Nephron (organoid): ENCODE results near the gene FBXL16.

Source experiments
- H3K27ac Mint-ChIP-seq, 3 experiments: 2 replicates each; pipeline ENCODE4 v1.8.0; 2020; ENCODE audit warnings: mixed read lengths in 3 of 3, mild to moderate bottlenecking in 2 of 3, moderate library complexity in 1 of 3
- H3K27me3 Mint-ChIP-seq: 2 replicates; pipeline ENCODE4 v1.8.0; 2021; ENCODE audit warnings: low read depth, mild to moderate bottlenecking, moderate library complexity, mixed read lengths
- H3K36me3 Mint-ChIP-seq: 2 replicates; pipeline ENCODE4 v1.8.0; 2020; ENCODE audit warnings: low read depth, mixed read lengths
- H3K4me1 Mint-ChIP-seq: 2 replicates; pipeline ENCODE4 v1.8.0; 2020; ENCODE audit warnings: mixed read lengths
- H3K4me3 Mint-ChIP-seq, 3 experiments: 2 replicates each; pipeline ENCODE4 v1.8.0; 2020; ENCODE audit warnings: mild to moderate bottlenecking in 3 of 3, mixed read lengths in 3 of 3, moderate library complexity in 2 of 3
- H3K9me3 Mint-ChIP-seq: 2 replicates; pipeline ENCODE4 v1.8.0; 2020; ENCODE audit warnings: mixed read lengths
- CTCF ChIP-seq, 3 experiments: fragments of 200-600 bp; sonication (generic); IDR thresholded peaks; one replicate each; pipeline ENCODE4 v1.5.0; 2021; ENCODE audit warnings: antibody characterized with exemption in 3 of 3; ENCODE audit not compliant: unreplicated experiment in 3 of 3

The FBXL16 gene

GRCh38 chr16:680967-681745 is 24.4 kb downstream of the FBXL16 start:
- H3K4me1 Mint-ChIP-seq: peaks cover 4% of the 10 kb centered on the region

DNA sequence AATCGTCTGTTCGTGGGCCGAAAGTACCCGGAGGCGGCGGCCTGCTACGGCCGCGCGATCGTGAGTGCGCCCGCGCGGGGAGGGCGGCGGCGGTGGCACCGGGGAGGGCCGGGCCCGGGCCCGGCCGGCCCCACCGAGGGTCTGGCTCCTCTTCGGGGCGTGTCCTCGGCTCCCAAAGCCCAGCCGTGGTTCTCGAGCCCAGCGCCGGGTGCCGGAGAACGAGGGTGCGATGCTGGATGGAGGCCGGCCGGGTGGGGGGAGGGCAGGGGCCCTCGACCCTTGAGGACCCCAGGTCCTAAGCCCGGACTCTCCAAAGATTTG is 25.0 kb downstream of the FBXL16 start:
- Mint-ChIP-seq H3K4me3 (peak overlapping the region; percentile 77 to 92 (median 85)), H3K9me3 (no peaks in the 10 kb centered on the region), H3K27me3 (no peaks in the 10 kb centered on the region), H3K36me3 (no peaks in the 10 kb centered on the region), H3K27ac (no peak overlapping the region), H3K4me1 (peaks cover 4% of the 10 kb centered on the region)
- TF ChIP-seq CTCF (IDR thresholded peaks at IDR 0.05; ENCODE audit: unreplicated experiment in 3 of 3): no peak

More at GRCh38 chr16:680967-681745, 24.4 kb downstream of the FBXL16 start:
- Mint-ChIP-seq H3K27me3 (no peaks in the 10 kb centered on the region), H3K9me3 (no peaks in the 10 kb centered on the region), H3K27ac (no peak overlapping the region), H3K36me3 (no peaks in the 10 kb centered on the region), H3K4me3 (peak overlapping the region; percentile 77 to 85 (median 83))
- TF ChIP-seq CTCF (IDR thresholded peaks at IDR 0.05; ENCODE audit: unreplicated experiment in 3 of 3): no peak

GRCh38 chr16:679814-680624 is 25.6 kb downstream of the FBXL16 start, which contains the start of gene STUB1:
STUB1 (plus strand) TSS chr16:680410; CDS start chr16:680526, 116 bp downstream.
- Mint-ChIP-seq H3K36me3 (no peaks in the 10 kb centered on the region), H3K4me3 (peak within 1 kb of the TSS; percentile 89 to 92 (median 90)), H3K9me3 (no peaks in the 10 kb centered on the region), H3K27me3 (peaks cover 4% of the 10 kb centered on the region), H3K27ac (peak within 1 kb of the TSS; percentile 70 to 91 (median 81)), H3K4me1 (peaks cover 4% of the 10 kb centered on the region)
- TF ChIP-seq CTCF (IDR thresholded peaks at IDR 0.05; ENCODE audit: unreplicated experiment in 3 of 3): no peak

DNA sequence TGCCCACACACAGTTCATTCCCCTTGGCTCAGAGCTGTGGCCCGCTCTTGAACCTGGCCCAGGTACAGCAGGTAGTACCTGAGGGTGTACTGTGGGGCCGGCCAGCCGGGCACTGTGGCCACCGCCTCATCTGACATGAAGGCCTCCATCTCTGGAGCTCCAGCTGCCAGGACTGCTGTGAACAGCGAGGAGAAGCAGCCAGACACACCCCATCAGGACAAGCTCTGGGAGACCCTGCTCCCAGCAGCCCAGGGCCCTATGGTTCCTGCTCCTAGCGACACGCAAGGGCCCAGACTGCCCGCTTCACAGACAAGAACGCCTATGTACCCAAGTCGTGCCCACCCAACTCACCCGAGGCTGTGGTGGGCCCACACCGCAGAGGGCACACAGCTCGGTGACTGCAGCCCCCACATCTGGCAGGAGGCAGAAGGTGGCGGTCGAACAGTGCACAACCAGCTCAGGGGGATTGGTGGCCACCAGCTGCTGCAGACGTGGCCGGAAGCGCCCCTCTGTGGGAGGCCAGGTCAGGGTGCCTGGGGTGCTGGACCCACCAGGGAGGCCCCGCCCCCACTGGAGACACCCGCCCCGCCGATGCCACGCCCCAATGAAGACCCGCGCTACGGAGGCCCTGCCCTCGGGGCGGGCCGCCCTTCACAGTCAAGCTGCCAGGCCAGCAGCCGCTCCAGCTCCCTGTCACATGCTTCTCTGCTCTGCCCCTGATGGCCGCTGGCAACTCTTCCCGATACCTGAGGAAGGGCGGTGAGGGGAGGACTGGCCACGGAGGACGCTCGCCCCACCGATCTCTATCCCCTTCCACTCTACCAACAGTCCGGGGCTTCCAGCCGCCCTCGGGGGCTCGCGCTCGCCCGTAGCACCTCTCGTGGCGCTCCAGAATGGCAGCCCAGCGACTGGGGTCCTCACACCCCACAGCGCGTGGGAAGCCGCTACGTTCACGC is 26.5 kb downstream of the FBXL16 start:
- no peaks in the 10 kb centered on the region for H3K9me3 Mint-ChIP-seq

More for the DNA sequence above, 26.5 kb downstream of the FBXL16 start:
- Mint-ChIP-seq H3K4me3 (peak overlapping the region; percentile 86 to 90 (median 88)), H3K36me3 (no peaks in the 10 kb centered on the region), H3K27me3 (peaks cover 6% of the 10 kb centered on the region), H3K4me1 (peaks cover 4% of the 10 kb centered on the region), H3K27ac (peak overlapping the region; percentile 70 to 88 (median 85))
- TF ChIP-seq CTCF (IDR thresholded peaks at IDR 0.05; ENCODE audit: unreplicated experiment in 3 of 3): no peak
